HL-60/S4 (cell line): ENCODE data around the gene GRAMD4.

Experiments used
- in situ Hi-C: fragments of 300-500 bp; cut with MboI; formaldehyde crosslinking; loops from 2 replicates; pipeline ENCODE4 v1.14.3; 2022; ENCODE audit warnings: low sequenced_read_pairs

The GRAMD4 gene

DNA sequence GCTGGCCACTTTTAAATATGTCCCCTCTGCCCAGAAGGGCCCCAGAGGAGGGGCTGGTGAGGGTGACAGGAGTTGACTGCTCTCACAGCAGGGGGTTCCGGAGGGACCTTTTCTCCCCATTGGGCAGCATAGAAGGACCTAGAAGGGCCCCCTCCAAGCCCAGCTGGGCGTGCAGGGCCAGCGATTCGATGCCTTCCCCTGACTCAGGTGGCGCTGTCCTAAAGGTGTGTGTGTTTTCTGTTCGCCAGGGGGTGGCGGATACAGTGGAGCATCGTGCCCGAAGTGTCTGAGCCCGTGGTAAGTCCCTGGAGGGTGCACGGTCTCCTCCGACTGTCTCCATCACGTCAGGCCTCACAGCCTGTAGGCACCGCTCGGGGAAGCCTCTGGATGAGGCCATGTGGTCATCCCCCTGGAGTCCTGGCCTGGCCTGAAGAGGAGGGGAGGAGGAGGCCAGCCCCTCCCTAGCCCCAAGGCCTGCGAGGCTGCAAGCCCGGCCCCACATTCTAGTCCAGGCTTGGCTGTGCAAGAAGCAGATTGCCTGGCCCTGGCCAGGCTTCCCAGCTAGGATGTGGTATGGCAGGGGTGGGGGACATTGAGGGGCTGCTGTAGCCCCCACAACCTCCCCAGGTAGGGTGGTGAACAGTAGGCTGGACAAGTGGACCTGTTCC lies 46.5 kb downstream of the GRAMD4 start:
- in situ Hi-C loops: no loop called here

DNA sequence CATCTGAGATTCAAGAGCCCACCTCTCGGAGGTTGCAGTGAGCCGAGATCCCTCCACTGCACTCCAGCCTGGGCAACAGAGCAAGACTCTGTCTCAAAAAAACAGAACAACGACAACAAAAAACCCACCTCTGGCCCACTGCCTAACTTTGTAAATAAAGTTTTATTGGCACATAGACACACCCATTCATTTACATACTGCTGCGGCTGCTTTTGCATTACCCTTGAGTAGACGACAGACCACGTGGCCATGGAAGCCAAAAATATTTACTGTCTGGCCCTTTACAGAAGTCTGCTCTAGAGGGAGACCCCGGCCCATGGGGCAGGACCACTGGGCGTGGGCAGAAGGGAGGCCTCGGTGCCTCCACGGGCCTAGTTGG lies 47.0 kb downstream of the GRAMD4 start:
- in situ Hi-C loops: no loop called here

DNA sequence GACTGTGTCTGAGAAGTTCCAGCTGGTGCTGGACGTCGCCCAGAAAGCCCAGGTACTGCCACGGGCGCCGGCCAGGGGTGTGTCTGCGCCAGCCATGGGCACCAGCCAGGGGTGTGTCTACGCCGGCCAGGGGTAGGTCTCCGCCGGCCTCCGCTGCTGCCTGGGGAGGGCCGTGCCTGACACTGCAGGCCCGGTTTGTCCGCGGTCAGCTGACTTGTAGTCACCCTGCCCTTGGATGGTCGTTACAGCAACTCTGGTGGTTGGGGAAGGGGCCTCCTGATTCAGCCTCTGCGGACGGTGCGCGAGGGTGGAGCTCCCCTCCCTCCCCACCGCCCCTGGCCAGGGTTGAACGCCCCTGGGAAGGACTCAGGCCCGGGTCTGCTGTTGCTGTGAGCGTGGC lies 47.9 kb downstream of the GRAMD4 start:
- in situ Hi-C loops: no loop called here

- in situ Hi-C loops: no loop called here
Measured at GRCh38 chr22:46669201-46669600, 49.0 kb downstream of the GRAMD4 start.

DNA sequence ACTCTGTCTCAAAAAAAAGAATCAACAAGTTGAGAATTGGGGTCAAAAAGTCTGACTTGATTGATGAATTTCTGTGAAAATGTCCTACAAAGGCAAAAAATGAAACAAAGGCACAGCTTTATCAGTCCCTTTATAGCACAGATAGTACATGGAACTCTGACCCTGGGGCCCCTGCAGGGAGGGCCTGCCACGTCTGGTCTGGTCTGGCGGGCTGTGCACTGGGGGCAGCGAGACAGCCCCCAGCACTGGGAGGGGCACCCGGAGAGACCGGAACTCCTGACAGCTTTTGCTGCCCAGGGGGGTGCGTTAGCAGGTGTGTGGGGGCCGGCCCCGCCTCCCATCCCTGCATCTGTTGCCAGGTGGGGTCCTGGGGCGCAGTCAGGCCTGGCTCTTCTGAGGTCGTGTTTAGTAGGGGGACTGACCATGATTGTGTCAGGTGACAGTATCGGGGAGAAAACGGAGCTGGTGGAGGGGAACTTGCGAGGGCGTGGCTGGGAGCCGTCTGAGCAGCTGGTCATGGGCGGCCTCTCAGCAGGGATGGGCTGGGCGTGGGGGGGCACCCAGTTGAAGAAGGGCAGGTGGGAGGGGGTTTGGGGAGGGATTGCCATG lies 51.7 kb downstream of the GRAMD4 start:
- in situ Hi-C loops: no loop called here

DNA sequence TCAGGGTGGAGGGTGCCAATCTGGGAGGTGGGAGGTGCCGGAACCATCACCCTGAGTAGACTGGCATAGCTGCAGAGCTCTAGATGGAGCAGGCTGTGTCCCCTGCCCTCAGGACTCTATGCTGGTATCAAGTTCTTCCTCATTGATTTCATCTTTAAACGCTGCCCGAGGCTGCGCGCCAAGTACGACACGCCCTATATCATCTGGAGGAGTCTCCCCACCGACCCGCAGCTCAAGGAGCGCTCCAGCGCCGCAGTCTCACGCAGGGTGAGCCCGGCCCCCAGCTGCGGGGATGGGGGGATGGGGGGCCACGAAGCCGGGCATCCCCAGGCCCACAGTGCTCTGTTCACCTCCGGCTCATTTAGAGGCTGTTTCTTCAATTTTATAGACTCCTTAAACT lies 52.5 kb downstream of the GRAMD4 start:
- in situ Hi-C loops: no loop called here

DNA sequence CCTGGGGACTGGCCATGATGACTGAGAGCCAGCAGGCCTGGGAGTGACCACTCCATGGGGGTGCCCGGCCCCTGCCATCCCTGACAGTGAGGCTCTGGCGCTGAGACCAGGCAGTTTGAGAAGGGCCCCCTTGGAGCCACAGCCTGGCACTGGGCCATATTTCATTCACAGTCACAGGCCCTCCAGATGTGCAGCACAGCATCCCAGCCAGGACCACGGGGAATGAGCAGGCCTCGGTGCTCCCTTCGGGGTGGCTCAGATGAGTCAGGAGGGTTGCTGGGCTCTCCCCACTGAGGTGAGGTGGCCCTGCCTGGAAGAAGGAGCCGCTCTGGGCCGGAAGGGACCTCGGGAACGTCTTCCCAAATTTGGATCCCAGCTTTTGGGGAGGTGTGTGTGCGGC lies 53.0 kb downstream of the GRAMD4 start:
- in situ Hi-C loops: no loop called here

DNA sequence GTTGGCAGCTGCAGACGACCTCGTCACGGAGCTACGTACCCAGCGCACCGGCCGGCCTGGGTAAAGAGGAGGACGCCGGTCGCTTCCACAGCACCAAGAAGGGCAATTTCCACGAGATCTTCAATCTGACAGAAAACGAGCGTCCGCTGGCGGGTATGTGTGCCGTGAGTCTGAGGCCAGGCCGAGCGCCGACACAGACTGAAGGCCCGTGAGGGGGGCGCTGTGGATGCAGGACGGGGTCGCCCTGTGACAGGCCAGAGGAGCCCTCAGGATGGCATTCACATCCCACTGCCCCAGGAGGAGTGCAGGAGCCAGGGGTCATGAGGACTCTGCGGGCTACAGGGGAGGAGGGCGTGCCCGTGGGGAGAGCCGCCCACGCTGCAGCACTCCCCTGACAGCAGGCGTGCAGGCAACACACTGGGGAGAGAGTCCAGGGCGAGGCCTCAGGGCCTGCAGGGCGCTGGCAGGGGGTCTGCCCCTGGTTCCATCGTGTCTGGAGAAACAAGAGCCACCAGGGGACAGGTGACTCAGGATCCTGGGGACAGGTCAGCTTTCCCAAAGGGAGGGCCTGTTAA lies 53.6 kb downstream of the GRAMD4 start:
- in situ Hi-C loops: no loop called here

GRCh38 chr22:46674367-46674781 lies 54.2 kb downstream of the GRAMD4 start:
- in situ Hi-C loops: no loop called here

- in situ Hi-C loops: no loop called here
Measured at GRCh38 chr22:46674906-46675305, 54.7 kb downstream of the GRAMD4 start.

DNA sequence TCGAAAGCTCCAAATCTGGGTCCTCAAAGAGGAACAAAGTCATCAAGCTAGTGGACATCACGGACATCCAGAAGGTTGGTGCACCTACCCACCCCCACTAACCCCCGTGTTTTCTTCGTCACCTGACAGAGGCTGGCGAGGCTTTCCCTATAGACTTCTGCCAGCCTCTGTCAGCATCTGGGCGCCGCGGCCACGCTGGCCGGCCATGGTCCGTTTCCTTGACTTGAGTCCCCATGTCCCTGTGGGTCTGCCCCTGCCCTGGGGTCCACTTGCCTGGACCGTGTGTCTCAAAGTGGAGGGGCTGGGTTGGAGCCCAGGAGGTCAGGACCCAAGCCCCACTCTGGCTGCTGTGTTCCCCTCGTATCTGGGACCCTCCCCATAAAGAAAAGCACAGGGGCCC lies 55.3 kb downstream of the GRAMD4 start:
- in situ Hi-C loops: no loop called here

DNA sequence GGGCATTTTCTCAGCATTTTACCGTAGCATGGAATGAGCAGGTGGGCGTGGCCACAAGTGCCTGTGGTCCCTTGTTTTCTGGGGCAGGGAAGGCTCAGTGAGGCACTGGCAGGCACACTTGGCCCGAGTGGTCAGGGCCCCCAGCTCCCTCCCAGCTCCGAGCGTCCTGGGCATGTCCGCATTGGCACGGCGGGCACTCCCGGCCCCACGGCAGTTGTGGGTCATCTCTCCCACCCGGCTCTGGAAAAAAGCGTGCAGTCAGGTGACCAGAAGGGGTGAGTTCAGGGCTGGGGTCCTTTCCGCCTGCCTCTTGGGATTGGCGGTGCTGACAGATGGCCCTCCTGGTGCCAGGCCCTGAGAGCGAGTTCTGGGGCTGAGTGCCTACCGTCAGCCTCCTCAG lies 55.8 kb downstream of the GRAMD4 start:
- in situ Hi-C loops: no loop called here

GRCh38 chr22:46676479-46676878 lies 56.3 kb downstream of the GRAMD4 start:
- in situ Hi-C loops: no loop called here

GRCh38 chr22:46676881-46677280 lies 56.7 kb downstream of the GRAMD4 start:
- in situ Hi-C loops: no loop called here

- in situ Hi-C loops: no loop called here
Measured at GRCh38 chr22:46677323-46678002, 57.3 kb downstream of the GRAMD4 start.

GRCh38 chr22:46678003-46678657 lies 57.9 kb downstream of the GRAMD4 start:
- in situ Hi-C loops: no loop called here

- in situ Hi-C loops: no loop called here
Measured at GRCh38 chr22:46678785-46679700, 58.9 kb downstream of the GRAMD4 start.

GRCh38 chr22:46679706-46680269 lies 59.6 kb downstream of the GRAMD4 start:
- in situ Hi-C loops: loop anchor here (10.0 kb wide), 1 partner anchor 115 kb away; no protein-coding TSS in a partner anchor

GRCh38 chr22:46681010-46681409 lies 60.8 kb downstream of the GRAMD4 start:
- in situ Hi-C loops: loop anchor here (10.0 kb wide), 1 partner anchor 116 kb away; no protein-coding TSS in a partner anchor
